ENCODE measurements around the gene COL1A2.

DNA sequence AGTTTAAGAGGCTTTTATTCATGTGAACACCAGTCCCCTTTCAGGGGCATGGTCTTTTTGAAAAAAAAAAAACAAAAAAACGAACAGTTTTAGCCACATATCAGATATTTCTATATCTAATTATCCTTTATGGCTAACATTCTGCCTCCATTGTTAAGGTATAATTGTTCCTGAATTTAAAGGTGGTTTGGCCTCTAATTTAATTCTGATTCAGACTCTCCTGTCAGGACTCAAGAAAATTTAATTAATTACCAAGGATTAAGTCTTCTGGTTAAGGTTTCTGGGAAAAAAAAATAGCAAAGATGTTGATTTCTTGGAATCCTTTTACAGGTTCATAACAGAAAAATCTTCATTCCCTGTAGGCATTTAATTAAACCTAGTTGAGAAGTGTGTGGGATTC is 27.4 kb downstream of the COL1A2 start:
- TF ChIP-seq EZH2 (IDR thresholded peaks at IDR 0.05; ENCODE audit: insufficient read depth, low read length), result no peak
- no peak for TF ChIP-seq CTCF (IDR thresholded peaks at IDR 0.05; ENCODE audit: insufficient read depth, low read depth, low read length)
